Urothelium cell line (cell line): ENCODE results near the gene MAGEA12.
"Not testable (repeated sequence)": the region's sequence is repeated elsewhere in the genome, so short reads cannot be mapped to it uniquely, and the experiment has no call there.

Experiments used
- DNase-seq: peaks from one replicate; pipeline ENCODE4 v3.0.0; 2011; ENCODE audit warnings: low spot score, mixed read lengths
- FAIRE-seq: peaks from 2 replicates; lab custom pipeline; 2011; peaks lifted over from hg19 to GRCh38; lab: Jason Lieb, UNC

Gene MAGEA12, protein sequence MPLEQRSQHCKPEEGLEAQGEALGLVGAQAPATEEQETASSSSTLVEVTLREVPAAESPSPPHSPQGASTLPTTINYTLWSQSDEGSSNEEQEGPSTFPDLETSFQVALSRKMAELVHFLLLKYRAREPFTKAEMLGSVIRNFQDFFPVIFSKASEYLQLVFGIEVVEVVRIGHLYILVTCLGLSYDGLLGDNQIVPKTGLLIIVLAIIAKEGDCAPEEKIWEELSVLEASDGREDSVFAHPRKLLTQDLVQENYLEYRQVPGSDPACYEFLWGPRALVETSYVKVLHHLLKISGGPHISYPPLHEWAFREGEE

DNA sequence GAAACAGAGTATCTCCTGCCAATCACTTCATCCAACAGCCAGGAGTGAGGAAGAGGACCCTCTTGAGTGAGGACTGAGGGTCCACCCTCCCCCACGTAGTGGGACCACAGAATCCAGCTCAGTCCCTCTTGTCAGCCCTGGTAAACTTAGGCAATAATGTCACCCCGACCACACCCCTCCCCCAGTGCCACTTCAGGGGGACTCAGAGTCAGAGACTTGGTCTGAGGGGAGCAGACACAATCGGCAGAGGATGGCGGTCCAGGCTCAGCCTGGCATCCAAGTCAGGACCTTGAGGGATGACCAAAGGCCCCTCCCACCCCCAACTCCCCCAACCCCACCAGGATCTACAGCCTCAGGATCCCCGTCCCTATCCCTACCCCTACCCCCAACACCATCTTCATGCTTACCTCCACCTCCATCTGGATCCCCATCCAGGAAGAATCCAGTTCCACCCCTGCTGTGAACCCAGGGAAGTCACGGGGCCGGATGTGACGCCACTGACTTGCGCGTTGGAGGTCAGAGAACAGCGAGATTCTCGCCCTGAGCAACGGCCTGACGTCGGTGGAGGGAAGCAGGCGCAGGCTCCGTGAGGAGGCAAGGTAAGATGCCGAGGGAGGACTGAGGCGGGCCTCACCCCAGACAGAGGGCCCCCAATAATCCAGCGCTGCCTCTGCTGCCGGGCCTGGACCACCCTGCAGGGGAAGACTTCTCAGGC, at the start of gene MAGEA12, which contains the start of gene CSAG1:
Gene MAGEA12, plus strand, starts transcription at position 497 of the 715 bp plus-strand sequence. CDS start 2,405 bp downstream, outside the sequence.
Gene CSAG1, minus strand, starts transcription at position 461 of the 715 bp plus-strand sequence. CDS start 1,261 bp downstream, outside the sequence.
- DNase-seq (no peak), FAIRE-seq (no peak)

DNA sequence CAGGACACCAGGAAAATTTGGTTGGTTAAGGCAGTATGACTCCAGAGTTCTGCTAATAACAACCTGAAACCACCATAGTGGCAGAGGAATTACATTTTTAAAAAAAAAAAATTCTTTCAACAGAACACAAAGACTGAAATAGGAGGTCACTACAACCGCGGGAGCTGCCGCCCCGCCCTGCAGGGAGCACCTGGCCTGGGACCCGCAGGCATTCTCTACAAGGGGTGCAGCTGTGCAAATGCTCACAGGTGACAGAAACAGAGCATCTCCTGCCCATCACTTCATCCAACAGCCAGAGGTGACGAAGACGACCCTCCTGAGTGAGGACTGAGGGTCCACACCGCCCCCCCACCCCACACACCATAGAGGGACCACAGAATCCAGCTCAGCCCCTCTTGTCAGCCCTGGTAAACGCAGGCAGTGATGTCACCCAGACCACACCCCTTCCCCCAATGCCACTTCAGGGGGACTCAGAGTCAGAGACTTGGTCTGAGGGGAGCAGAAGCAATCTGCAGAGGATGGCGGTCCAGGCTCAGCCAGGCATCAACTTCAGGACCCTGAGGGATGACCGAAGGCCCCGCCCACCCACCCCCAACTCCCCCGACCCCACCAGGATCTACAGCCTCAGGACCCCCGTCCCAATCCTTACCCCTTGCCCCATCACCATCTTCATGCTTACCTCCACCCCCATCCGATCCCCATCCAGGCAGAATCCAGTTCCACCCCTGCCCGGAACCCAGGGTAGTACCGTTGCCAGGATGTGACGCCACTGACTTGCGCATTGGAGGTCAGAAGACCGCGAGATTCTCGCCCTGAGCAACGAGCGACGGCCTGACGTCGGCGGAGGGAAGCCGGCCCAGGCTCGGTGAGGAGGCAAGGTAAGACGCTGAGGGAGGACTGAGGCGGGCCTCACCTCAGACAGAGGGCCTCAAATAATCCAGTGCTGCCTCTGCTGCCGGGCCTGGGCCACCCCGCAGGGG, 35.3 kb upstream of the MAGEA12 start, which contains the start of gene MAGEA3:
Gene MAGEA3, plus strand, starts transcription at position 843 of the 980 bp plus-strand sequence. CDS start 2,039 bp downstream, outside the sequence.
- DNase-seq, FAIRE-seq: not testable (repeated sequence)

DNA sequence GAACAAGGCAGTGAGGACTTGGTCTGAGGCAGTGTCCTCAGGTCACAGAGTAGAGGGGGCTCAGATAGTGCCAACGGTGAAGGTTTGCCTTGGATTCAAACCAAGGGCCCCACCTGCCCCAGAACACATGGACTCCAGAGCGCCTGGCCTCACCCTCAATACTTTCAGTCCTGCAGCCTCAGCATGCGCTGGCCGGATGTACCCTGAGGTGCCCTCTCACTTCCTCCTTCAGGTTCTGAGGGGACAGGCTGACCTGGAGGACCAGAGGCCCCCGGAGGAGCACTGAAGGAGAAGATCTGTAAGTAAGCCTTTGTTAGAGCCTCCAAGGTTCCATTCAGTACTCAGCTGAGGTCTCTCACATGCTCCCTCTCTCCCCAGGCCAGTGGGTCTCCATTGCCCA, 33.2 kb upstream of the MAGEA12 start:
- DNase-seq, FAIRE-seq: not testable (repeated sequence)

DNA sequence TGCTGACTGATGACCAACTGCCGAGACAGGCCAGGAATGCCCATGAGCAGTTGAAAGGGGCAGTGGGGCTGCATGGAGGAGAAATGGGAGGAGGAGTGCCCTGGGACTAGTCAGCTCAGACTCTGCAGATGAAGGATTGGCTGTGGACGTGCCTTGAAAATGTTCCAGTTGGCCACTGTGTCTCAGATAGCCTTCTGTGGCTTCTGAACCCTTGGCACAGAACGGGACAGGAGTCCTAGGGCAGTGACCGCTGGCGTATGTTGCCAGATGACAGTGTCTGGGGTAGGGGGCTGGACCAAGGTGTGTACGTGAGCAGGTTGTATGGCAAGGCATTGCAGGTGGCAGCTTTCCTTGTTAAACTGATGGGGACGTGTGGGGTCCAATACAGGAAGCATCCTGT, 27.1 kb upstream of the MAGEA12 start:
- not testable (repeated sequence) for DNase-seq, FAIRE-seq

DNA sequence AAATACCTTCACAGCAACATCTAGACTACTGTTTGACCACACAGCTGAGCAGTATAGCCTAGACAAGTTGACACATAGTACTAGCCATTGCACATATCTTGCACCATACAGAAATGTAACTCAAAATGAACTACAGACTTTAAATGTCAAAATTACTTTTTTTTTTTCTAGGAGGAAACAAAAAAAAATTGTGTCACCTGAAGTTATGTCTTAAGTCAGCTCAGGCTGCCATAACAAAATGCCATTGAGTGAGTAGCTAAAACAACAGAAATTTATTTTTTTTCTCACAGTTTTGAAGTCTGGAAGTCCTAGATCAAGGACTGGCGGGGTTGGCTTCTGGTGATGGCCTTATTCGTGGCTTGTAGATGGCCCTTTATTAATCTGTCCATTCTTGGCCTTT, 24.4 kb upstream of the MAGEA12 start, which contains the start of gene CSAG2:
Gene CSAG2, minus strand, starts transcription at position 101 of the 400 bp plus-strand sequence. CDS start 161 bp downstream, outside the sequence.
- FAIRE-seq, DNase-seq: not testable (repeated sequence)

DNA sequence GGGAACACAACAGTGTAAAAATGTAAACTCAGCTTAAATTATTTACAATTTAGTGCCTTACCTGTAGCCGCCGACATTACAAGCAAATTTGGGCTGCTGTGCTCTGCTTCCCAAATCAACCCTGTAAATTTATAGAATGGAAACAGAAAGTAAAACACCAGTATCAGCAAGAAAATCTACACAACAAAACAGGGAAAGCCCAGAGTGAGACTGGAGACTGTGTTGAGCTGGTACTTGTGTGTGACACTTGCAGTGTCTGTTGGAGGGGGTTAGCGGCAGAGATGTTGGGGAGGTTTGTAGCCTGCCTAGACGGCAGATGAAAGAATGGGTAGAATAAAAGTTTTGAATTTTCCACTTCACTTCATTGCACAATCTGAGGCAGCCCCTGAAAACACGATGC, 20.4 kb upstream of the MAGEA12 start:
- FAIRE-seq, DNase-seq: not testable (repeated sequence)

DNA sequence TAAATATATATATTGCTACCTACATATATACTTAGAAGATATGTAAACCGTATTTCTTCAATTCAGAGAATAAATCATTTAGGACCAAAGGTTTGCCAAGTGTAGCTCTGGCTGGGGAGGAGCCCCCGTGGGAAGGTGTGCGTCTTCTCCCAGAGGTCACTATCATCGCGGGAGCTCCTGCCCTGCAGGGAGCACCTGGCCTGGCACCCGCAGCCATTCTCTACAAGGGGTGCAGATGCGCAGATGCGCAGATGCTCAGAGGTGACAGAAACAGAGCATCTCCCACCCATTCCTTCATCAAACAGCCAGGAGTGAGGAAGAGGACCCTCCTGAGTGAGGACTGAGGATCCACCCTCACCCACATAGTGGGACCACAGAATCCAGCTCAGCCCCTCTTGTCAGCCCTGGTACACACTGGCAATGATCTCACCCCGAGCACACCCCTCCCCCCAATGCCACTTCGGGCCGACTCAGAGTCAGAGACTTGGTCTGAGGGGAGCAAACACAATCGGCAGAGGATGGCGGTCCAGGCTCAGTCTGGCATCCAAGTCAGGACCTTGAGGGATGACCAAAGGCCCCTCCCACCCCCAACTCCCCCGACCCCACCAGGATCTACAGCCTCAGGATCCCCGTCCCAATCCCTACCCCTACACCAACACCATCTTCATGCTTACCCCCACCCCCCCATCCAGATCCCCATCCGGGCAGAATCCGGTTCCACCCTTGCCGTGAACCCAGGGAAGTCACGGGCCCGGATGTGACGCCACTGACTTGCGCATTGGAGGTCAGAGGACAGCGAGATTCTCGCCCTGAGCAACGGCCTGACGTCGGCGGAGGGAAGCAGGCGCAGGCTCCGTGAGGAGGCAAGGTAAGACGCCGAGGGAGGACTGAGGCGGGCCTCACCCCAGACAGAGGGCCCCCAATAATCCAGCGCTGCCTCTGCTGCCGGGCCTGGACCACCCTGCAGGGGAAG, 19.5 kb upstream of the MAGEA12 start, which contains the start of gene MAGEA2B:
Gene MAGEA2B, plus strand, starts transcription at position 814 of the 973 bp plus-strand sequence. CDS start 2,479 bp downstream, outside the sequence.
- FAIRE-seq, result peak; percentile 93
- not testable (repeated sequence) for DNase-seq

DNA sequence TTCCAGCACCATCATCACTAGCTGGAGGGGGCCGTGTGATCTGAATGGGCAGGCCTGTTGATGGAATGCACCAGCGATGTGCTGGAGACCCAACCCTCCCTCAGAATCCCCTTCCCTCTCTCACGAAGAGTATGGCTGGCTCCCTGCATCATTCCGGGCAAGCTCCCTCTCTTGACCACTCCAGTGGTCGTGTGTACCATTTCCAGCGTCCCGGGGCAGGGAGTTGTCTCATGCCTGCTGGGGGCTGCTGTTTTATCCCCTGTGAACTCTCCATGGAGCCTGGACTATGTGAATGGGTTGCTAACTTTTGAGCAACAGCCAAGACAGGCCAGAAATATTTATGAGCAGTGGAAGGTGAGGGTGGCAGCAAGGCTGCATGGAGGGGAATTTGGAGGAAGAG, 8.1 kb upstream of the MAGEA12 start:
- no peak for FAIRE-seq
- no peak for DNase-seq

DNA sequence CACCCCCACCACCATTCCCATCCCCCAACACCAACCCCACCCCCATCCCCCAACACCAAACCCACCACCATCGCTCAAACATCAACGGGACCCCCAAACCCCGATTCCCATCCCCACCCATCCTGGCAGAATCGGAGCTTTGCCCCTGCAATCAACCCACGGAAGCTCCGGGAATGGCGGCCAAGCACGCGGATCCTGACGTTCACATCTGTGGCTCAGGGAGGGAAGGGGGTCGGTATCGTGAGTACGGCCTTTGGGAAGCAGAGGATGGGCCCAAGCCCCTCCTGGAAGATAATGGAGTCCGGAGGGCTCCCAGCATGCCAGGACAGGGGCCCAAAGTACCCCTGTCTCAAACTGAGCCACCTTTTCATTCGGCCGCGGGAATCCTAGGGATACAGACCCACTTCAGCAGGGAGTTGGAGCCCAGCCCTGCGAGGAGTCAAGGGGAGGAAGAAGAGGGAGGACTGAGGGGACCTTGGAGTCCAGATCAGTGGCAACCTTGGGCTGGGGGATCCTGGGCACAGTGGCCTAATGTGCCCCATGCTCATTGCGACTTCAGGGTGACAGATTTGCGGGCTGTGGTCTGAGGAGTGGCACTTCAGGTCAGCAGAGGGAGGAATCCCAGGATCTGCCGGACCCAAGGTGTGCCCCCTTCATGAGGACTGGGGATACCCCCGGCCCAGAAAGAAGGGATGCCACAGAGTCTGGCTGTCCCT, 744 bp downstream of the MAGEA12 start:
- FAIRE-seq, DNase-seq: not testable (repeated sequence)

DNA sequence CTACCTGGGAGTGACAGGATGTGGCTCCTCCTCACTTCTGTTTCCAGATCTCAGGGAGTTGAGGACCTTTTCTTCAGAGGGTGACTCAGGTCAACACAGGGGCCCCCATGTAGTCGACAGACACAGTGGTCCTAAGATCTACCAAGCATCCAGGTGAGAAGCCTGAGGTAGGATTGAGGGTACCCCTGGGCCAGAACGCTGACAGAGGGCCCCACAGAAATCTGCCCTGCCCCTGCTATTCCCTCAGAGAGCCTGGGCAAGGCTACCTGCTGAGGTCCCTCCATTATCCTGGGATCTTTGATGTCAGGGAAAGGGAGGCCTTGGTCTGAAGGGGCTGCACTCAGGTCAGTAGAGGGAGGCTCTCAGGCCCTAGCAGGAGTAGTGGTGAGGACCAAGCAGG, 1.5 kb downstream of the MAGEA12 start:
- no peak for DNase-seq
- FAIRE-seq, result no peak

DNA sequence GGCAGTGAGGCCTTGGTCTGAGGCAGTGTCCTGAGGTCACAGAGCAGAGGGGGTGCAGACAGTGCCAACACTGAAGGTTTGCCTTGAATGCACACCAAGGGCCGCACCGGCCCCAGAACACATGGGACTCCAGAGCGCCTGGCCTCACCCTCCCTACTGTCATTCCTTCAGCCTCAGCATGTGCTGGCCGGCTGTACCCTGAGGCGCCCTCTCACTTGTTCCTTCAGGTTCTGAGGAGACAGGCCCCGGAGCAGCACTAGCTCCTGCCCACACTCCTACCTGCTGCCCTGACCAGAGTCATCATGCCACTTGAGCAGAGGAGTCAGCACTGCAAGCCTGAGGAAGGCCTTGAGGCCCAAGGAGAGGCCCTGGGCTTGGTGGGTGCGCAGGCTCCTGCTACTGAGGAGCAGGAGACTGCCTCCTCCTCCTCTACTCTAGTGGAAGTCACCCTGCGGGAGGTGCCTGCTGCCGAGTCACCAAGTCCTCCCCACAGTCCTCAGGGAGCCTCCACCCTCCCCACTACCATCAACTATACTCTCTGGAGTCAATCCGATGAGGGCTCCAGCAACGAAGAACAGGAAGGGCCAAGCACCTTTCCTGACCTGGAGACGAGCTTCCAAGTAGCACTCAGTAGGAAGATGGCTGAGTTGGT, 2.4 kb downstream of the MAGEA12 start:
- DNase-seq (no peak), FAIRE-seq (no peak)

DNA sequence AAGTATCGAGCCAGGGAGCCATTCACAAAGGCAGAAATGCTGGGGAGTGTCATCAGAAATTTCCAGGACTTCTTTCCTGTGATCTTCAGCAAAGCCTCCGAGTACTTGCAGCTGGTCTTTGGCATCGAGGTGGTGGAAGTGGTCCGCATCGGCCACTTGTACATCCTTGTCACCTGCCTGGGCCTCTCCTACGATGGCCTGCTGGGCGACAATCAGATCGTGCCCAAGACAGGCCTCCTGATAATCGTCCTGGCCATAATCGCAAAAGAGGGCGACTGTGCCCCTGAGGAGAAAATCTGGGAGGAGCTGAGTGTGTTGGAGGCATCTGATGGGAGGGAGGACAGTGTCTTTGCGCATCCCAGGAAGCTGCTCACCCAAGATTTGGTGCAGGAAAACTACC, 3.0 kb downstream of the MAGEA12 start:
- not testable (repeated sequence) for DNase-seq, FAIRE-seq

DNA sequence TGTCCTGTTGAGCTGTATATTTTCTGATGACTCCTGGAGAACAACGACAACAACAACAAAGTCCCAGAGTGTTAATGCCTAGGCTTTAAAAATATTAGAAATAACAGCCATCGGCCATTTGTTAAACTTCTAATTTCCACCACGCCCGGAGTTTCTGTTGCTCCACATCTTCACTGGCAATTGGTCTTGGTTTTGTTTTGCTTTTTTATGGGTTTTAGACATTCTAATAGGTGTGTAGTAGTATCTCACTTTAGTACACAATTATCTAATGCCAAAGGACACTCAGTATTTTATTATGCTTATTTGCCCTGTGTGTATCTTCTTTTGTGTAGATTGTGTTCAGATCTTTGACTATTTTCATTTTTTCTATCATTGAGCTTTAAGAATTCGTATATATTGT, 5.0 kb downstream of the MAGEA12 start:
- FAIRE-seq, result no peak
- DNase-seq, result no peak

DNA sequence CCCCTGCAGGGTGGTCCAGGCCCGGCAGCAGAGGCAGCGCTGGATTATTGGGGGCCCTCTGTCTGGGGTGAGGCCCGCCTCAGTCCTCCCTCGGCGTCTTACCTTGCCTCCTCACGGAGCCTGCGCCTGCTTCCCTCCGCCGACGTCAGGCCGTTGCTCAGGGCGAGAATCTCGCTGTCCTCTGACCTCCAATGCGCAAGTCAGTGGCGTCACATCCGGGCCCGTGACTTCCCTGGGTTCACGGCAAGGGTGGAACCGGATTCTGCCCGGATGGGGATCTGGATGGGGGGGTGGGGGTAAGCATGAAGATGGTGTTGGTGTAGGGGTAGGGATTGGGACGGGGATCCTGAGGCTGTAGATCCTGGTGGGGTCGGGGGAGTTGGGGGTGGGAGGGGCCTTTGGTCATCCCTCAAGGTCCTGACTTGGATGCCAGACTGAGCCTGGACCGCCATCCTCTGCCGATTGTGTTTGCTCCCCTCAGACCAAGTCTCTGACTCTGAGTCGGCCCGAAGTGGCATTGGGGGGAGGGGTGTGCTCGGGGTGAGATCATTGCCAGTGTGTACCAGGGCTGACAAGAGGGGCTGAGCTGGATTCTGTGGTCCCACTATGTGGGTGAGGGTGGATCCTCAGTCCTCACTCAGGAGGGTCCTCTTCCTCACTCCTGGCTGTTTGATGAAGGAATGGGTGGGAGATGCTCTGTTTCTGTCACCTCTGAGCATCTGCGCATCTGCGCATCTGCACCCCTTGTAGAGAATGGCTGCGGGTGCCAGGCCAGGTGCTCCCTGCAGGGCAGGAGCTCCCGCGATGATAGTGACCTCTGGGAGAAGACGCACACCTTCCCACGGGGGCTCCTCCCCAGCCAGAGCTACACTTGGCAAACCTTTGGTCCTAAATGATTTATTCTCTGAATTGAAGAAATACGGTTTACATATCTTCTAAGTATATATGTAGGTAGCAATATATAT, 20.4 kb downstream of the MAGEA12 start, which contains the start of gene MAGEA2:
Gene MAGEA2, minus strand, starts transcription at position 157 of the 965 bp plus-strand sequence. CDS start 2,479 bp downstream, outside the sequence.
- not testable (repeated sequence) for DNase-seq, FAIRE-seq

DNA sequence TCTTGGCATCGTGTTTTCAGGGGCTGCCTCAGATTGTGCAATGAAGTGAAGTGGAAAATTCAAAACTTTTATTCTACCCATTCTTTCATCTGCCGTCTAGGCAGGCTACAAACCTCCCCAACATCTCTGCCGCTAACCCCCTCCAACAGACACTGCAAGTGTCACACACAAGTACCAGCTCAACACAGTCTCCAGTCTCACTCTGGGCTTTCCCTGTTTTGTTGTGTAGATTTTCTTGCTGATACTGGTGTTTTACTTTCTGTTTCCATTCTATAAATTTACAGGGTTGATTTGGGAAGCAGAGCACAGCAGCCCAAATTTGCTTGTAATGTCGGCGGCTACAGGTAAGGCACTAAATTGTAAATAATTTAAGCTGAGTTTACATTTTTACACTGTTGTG, 21.3 kb downstream of the MAGEA12 start:
- not testable (repeated sequence) for FAIRE-seq, DNase-seq

DNA sequence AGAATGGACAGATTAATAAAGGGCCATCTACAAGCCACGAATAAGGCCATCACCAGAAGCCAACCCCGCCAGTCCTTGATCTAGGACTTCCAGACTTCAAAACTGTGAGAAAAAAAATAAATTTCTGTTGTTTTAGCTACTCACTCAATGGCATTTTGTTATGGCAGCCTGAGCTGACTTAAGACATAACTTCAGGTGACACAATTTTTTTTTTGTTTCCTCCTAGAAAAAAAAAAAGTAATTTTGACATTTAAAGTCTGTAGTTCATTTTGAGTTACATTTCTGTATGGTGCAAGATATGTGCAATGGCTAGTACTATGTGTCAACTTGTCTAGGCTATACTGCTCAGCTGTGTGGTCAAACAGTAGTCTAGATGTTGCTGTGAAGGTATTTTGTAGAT, 25.4 kb downstream of the MAGEA12 start, which contains the start of gene CSAG3:
Gene CSAG3, plus strand, starts transcription at position 301 of the 400 bp plus-strand sequence.
- FAIRE-seq, result not testable (repeated sequence)

More for the DNA sequence above, 25.4 kb downstream of the MAGEA12 start, which contains the start of gene CSAG3:
- DNase-seq, result not testable (repeated sequence)
